GM23338 (cell line): Measurements from ENCODE around the gene HSPA12B. TPM values are rescaled to one million over a fixed set of nuclear protein-coding genes. Genes with fewer than 3 reads are reported as not detected.

Experiments used
- ATAC-seq: fragments of 200-7000 bp; cut with Tn5 transposase; 3 replicates; pipeline ENCODE4 v1.9.1; 2020
- DNase-seq: peaks from one replicate; pipeline ENCODE4 v3.0.0-alpha.2; 2015; ENCODE audit warnings: low spot score
- H2AFZ ChIP-seq: fragments of 200-600 bp; sonication (generic); 2 replicates; pipeline ENCODE4 v1.8.0; 2016; ENCODE audit warnings: antibody characterized with exemption, mild to moderate bottlenecking, moderate library complexity
- H3F3A ChIP-seq: fragments of 200-600 bp; sonication (generic); replicated peaks from 2 replicates; pipeline ENCODE4 v1.8.0; 2017; ENCODE audit warnings: antibody characterized with exemption, mixed run types, low read depth
- H3K27ac ChIP-seq: fragments of 200-600 bp; sonication (generic); 2 replicates; pipeline ENCODE4 v1.6.1; 2016; ENCODE audit warnings: low read depth
- H3K27me3 ChIP-seq: fragments of 200-600 bp; sonication (generic); 2 replicates; pipeline ENCODE4 v1.8.0; 2016; ENCODE audit warnings: mild to moderate bottlenecking, mixed run types, moderate library complexity; ENCODE audit not compliant: insufficient read depth
- H3K36me3 ChIP-seq: fragments of 200-600 bp; sonication (generic); 2 replicates; pipeline ENCODE4 v1.8.0; 2016; ENCODE audit warnings: mild to moderate bottlenecking; ENCODE audit not compliant: insufficient read depth
- H3K4me1 ChIP-seq: fragments of 200-600 bp; sonication (generic); 2 replicates; pipeline ENCODE4 v1.8.0; 2016; ENCODE audit warnings: mild to moderate bottlenecking, moderate library complexity; ENCODE audit not compliant: insufficient read depth
- H3K4me2 ChIP-seq: fragments of 200-600 bp; sonication (generic); 2 replicates; pipeline ENCODE4 v1.7.1; 2017; ENCODE audit warnings: mixed run types
- H3K4me3 ChIP-seq: fragments of 200-600 bp; sonication (generic); 2 replicates; pipeline ENCODE4 v1.6.1; 2016; ENCODE audit warnings: mixed run types
- H3K79me2 ChIP-seq: fragments of 200-600 bp; sonication (generic); replicated peaks from 2 replicates; pipeline ENCODE4 v1.8.0; 2017; ENCODE audit warnings: mild to moderate bottlenecking; ENCODE audit not compliant: insufficient read depth
- H3K9me2 ChIP-seq: fragments of 200-600 bp; sonication (generic); 2 replicates; pipeline ENCODE4 v1.8.0; 2017; ENCODE audit not compliant: insufficient read depth
- H4K20me1 ChIP-seq: fragments of 200-600 bp; sonication (generic); replicated peaks from 2 replicates; pipeline ENCODE4 v1.8.0; 2017; ENCODE audit warnings: mild to moderate bottlenecking; ENCODE audit not compliant: insufficient read depth
- H3K27ac Mint-ChIP-seq: 2 replicates; pipeline ENCODE4 v1.8.0; 2020; ENCODE audit warnings: inconsistent platforms, mild to moderate bottlenecking, moderate library complexity, mixed read lengths
- H3K27me3 Mint-ChIP-seq: 3 replicates; pipeline ENCODE4 v1.8.0; 2022; ENCODE audit warnings: low read depth, mild to moderate bottlenecking, moderate library complexity, mixed read lengths, inconsistent platforms; ENCODE audit not compliant: insufficient read depth, poor library complexity
- H3K36me3 Mint-ChIP-seq: 3 replicates; pipeline ENCODE4 v1.8.0; 2021; ENCODE audit warnings: low read depth, mild to moderate bottlenecking, inconsistent platforms, moderate library complexity, mixed read lengths
- H3K4me1 Mint-ChIP-seq: 3 replicates; pipeline ENCODE4 v1.8.0; 2020; ENCODE audit warnings: mild to moderate bottlenecking, inconsistent platforms, mixed read lengths
- H3K4me3 Mint-ChIP-seq: 3 replicates; pipeline ENCODE4 v1.8.0; 2021; ENCODE audit warnings: moderate library complexity, mild to moderate bottlenecking, inconsistent platforms, mixed read lengths
- H3K9me3 Mint-ChIP-seq: 3 replicates; pipeline ENCODE4 v1.8.0; 2020; ENCODE audit warnings: moderate library complexity, mild to moderate bottlenecking, inconsistent platforms, mixed read lengths
- EZH2 ChIP-seq: fragments of 200-600 bp; sonication (generic); IDR thresholded peaks from one replicate; pipeline ENCODE4 v1.8.0; 2017; ENCODE audit warnings: antibody characterized with exemption, mild to moderate bottlenecking, low read depth; ENCODE audit not compliant: unreplicated experiment
- EZH2phosphoT487 ChIP-seq: fragments of 200-600 bp; sonication (generic); IDR thresholded peaks from one replicate; pipeline ENCODE4 v1.8.1; 2018; ENCODE audit warnings: antibody characterized with exemption; ENCODE audit not compliant: unreplicated experiment
- JUNB ChIP-seq: IDR thresholded peaks from one replicate; pipeline ENCODE4 v1.6.1; 2016; ENCODE audit warnings: antibody characterized with exemption; ENCODE audit not compliant: unreplicated experiment
- STAT1 ChIP-seq: IDR thresholded peaks from one replicate; pipeline ENCODE4 v1.6.1; 2016; ENCODE audit warnings: antibody characterized with exemption; ENCODE audit not compliant: unreplicated experiment
- ZNF114 ChIP-seq: fragments of 250-450 bp; sonication (Bioruptor Pico); IDR thresholded peaks from 2 replicates; pipeline ENCODE4 v1.5.0; 2020; ENCODE audit warnings: mild to moderate bottlenecking, moderate library complexity
- polyA plus RNA-seq: library from polyadenylated mRNA; unstranded; fragments of >200 nt; fragmentation: Nextera tagmentation; extraction: Ambion mirVana; gene quantifications from 2 replicates; pipeline ENCODE4 v1.2.1, GENCODE V29; 2016
- total RNA-seq: library from RNA; depleted of rRNA; stranded (reverse); fragments of >200 nt; shearing (Covaris generic); gene quantifications from 2 replicates; pipeline ENCODE4 v1.2.3, GENCODE V29; 2014
- TF ChIP-seq, protein P1 (sequence below): IDR thresholded peaks from one replicate; pipeline ENCODE4 v1.6.1; 2018; ENCODE audit warnings: antibody characterized with exemption; ENCODE audit not compliant: unreplicated experiment
- TF ChIP-seq, protein P2 (sequence below): fragments of 250-450 bp; sonication (Bioruptor Pico); IDR thresholded peaks from 2 replicates; pipeline ENCODE4 v1.5.0; 2020; ENCODE audit warnings: mild to moderate bottlenecking, moderate library complexity

The HSPA12B gene
- total and polyA plus RNA-seq, 2 experiments from 2014 or later: 2.8 to 6.5 TPM

GRCh38 chr20:3691306-3691705 is 41.2 kb upstream of the HSPA12B start (continued):
- TF ChIP-seq, protein P1, sequence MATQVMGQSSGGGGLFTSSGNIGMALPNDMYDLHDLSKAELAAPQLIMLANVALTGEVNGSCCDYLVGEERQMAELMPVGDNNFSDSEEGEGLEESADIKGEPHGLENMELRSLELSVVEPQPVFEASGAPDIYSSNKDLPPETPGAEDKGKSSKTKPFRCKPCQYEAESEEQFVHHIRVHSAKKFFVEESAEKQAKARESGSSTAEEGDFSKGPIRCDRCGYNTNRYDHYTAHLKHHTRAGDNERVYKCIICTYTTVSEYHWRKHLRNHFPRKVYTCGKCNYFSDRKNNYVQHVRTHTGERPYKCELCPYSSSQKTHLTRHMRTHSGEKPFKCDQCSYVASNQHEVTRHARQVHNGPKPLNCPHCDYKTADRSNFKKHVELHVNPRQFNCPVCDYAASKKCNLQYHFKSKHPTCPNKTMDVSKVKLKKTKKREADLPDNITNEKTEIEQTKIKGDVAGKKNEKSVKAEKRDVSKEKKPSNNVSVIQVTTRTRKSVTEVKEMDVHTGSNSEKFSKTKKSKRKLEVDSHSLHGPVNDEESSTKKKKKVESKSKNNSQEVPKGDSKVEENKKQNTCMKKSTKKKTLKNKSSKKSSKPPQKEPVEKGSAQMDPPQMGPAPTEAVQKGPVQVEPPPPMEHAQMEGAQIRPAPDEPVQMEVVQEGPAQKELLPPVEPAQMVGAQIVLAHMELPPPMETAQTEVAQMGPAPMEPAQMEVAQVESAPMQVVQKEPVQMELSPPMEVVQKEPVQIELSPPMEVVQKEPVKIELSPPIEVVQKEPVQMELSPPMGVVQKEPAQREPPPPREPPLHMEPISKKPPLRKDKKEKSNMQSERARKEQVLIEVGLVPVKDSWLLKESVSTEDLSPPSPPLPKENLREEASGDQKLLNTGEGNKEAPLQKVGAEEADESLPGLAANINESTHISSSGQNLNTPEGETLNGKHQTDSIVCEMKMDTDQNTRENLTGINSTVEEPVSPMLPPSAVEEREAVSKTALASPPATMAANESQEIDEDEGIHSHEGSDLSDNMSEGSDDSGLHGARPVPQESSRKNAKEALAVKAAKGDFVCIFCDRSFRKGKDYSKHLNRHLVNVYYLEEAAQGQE: no peak
- TF ChIP-seq STAT1: no peak
- no peak for TF ChIP-seq ZNF114
- no peak for TF ChIP-seq JUNB
- TF ChIP-seq EZH2: no peak
- TF ChIP-seq, protein P2, sequence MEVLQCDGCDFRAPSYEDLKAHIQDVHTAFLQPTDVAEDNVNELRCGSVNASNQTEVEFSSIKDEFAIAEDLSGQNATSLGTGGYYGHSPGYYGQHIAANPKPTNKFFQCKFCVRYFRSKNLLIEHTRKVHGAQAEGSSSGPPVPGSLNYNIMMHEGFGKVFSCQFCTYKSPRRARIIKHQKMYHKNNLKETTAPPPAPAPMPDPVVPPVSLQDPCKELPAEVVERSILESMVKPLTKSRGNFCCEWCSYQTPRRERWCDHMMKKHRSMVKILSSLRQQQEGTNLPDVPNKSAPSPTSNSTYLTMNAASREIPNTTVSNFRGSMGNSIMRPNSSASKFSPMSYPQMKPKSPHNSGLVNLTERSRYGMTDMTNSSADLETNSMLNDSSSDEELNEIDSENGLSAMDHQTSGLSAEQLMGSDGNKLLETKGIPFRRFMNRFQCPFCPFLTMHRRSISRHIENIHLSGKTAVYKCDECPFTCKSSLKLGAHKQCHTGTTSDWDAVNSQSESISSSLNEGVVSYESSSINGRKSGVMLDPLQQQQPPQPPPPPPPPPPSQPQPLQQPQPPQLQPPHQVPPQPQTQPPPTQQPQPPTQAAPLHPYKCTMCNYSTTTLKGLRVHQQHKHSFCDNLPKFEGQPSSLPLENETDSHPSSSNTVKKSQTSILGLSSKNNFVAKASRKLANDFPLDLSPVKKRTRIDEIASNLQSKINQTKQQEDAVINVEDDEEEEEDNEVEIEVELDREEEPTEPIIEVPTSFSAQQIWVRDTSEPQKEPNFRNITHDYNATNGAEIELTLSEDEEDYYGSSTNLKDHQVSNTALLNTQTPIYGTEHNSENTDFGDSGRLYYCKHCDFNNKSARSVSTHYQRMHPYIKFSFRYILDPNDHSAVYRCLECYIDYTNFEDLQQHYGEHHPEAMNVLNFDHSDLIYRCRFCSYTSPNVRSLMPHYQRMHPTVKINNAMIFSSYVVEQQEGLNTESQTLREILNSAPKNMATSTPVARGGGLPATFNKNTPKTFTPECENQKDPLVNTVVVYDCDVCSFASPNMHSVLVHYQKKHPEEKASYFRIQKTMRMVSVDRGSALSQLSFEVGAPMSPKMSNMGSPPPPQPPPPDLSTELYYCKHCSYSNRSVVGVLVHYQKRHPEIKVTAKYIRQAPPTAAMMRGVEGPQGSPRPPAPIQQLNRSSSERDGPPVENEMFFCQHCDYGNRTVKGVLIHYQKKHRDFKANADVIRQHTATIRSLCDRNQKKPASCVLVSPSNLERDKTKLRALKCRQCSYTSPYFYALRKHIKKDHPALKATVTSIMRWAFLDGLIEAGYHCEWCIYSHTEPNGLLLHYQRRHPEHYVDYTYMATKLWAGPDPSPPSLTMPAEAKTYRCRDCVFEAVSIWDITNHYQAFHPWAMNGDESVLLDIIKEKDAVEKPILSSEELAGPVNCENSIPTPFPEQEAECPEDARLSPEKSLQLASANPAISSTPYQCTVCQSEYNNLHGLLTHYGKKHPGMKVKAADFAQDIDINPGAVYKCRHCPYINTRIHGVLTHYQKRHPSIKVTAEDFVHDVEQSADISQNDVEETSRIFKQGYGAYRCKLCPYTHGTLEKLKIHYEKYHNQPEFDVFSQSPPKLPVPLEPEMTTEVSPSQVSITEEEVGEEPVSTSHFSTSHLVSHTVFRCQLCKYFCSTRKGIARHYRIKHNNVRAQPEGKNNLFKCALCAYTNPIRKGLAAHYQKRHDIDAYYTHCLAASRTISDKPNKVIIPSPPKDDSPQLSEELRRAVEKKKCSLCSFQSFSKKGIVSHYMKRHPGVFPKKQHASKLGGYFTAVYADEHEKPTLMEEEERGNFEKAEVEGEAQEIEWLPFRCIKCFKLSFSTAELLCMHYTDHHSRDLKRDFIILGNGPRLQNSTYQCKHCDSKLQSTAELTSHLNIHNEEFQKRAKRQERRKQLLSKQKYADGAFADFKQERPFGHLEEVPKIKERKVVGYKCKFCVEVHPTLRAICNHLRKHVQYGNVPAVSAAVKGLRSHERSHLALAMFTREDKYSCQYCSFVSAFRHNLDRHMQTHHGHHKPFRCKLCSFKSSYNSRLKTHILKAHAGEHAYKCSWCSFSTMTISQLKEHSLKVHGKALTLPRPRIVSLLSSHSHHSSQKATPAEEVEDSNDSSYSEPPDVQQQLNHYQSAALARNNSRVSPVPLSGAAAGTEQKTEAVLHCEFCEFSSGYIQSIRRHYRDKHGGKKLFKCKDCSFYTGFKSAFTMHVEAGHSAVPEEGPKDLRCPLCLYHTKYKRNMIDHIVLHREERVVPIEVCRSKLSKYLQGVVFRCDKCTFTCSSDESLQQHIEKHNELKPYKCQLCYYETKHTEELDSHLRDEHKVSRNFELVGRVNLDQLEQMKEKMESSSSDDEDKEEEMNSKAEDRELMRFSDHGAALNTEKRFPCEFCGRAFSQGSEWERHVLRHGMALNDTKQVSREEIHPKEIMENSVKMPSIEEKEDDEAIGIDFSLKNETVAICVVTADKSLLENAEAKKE: no peak

DNA sequence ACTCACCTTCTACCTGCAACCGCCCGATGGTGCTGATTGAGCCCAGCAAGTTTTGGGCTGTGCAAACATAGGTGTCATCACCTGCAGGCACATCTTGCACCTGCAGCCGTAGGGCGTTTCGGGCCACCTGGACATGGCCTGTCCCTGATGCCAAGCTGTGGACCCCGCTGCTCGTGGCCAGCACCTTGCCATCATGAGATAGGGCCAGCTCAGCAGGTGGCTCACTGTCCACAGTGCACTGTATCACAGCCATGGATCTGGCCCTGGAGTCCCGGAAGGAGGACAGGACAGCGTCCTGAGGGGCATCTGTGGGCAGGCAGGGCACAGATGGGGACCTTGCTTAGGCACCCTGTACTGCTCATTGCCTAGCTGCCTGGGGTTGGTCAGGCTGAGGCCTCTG is 40.6 kb upstream of the HSPA12B start:
- ATAC-seq (no peak), DNase-seq (no peak)
- Mint-ChIP-seq H3K4me3 (no peak overlapping the region), H3K9me3 (peaks cover 3% of the 10 kb centered on the region; the same call in 1 of the 3 replicates), H3K4me1 (peaks cover 5% of the 10 kb centered on the region), H3K27me3 (peaks cover 18% of the 10 kb centered on the region), H3K36me3 (no peaks in the 10 kb centered on the region; the same call in 2 of the 3 replicates), H3K27ac (no peak overlapping the region)
- Histone ChIP-seq H3K27ac (no peak overlapping the region), H3K4me2 (no peak overlapping the region), H3K4me1 (peaks cover 6% of the 10 kb centered on the region; the same call in 1 of the 2 replicates), H3F3A (no peaks in the 10 kb centered on the region), H3K27me3 (no peaks in the 10 kb centered on the region), H3K9me2 (0 out of 2 replicates have a peak, but pooled peaks cover 3% of the 10 kb centered on the region), H3K79me2 (no peaks in the 10 kb centered on the region), H4K20me1 (no peaks in the 10 kb centered on the region), H3K36me3 (no peaks in the 10 kb centered on the region), H2AFZ (no peak overlapping the region), H3K4me3 (no peak overlapping the region)
- no peak for TF ChIP-seq EZH2phosphoT487
